HUES48 (cell line): ENCODE results near the gene IRS1.

ENCODE experiments used
- H3K27ac ChIP-seq: one replicate; pipeline ENCODE4 v1.7.0; 2013; ENCODE audit warnings: low read depth, low read length, inconsistent platforms
- H3K27me3 ChIP-seq: 2 replicates; pipeline ENCODE4 v1.6.1; 2013; ENCODE audit warnings: mild to moderate bottlenecking, low read length; ENCODE audit not compliant: control insufficient read depth, insufficient read depth
- H3K36me3 ChIP-seq: 2 replicates; pipeline ENCODE4 v1.6.1; 2013; ENCODE audit warnings: low read length; ENCODE audit not compliant: control insufficient read depth, insufficient read depth
- H3K4me1 ChIP-seq: 2 replicates; pipeline ENCODE4 v1.6.1; 2013; ENCODE audit warnings: mild to moderate bottlenecking, low read length; ENCODE audit not compliant: control insufficient read depth, insufficient read depth
- H3K4me3 ChIP-seq: 2 replicates; pipeline ENCODE4 v1.5.1; 2013; ENCODE audit warnings: mild to moderate bottlenecking, low read depth, low read length
- H3K9ac ChIP-seq: 2 replicates; pipeline ENCODE4 v1.6.1; 2013; ENCODE audit warnings: mild to moderate bottlenecking, low read depth, low read length, moderate library complexity
- H3K9me3 ChIP-seq: 2 replicates; pipeline ENCODE4 v1.6.1; 2013; ENCODE audit warnings: low read length; ENCODE audit not compliant: control insufficient read depth, insufficient read depth

The IRS1 gene

GRCh38 chr2:226790431-226790830 is 9.2 kb downstream of the IRS1 start:
- Histone ChIP-seq H3K9me3 (no peaks in the 10 kb centered on the region), H3K36me3 (peaks cover 14% of the 10 kb centered on the region), H3K9ac (peak overlapping the region; percentile 93), H3K27ac (peak overlapping the region; percentile 91), H3K27me3 (no peaks in the 10 kb centered on the region), H3K4me3 (peak overlapping the region; percentile 71), H3K4me1 (peaks cover 47% of the 10 kb centered on the region)

- Histone ChIP-seq H3K27ac (no peak overlapping the region), H3K27me3 (no peaks in the 10 kb centered on the region), H3K9ac (no peak overlapping the region), H3K4me1 (peaks cover 44% of the 10 kb centered on the region), H3K36me3 (peaks cover 10% of the 10 kb centered on the region), H3K4me3 (no peak overlapping the region), H3K9me3 (no peaks in the 10 kb centered on the region)
Measured at GRCh38 chr2:226790011-226790410, 9.6 kb downstream of the IRS1 start.

- no peak overlapping the region for H3K27ac ChIP-seq
- H3K36me3 ChIP-seq: peaks cover 3% of the 10 kb centered on the region; the same call in 1 of the 2 replicates
- no peaks in the 10 kb centered on the region for H3K27me3 ChIP-seq
- H3K4me3 ChIP-seq: no peak overlapping the region
- no peak overlapping the region for H3K9ac ChIP-seq
- no peaks in the 10 kb centered on the region for H3K9me3 ChIP-seq
- peaks cover 35% of the 10 kb centered on the region for H3K4me1 ChIP-seq
Measured at GRCh38 chr2:226788881-226789490, 10.6 kb downstream of the IRS1 start.

- peaks cover 25% of the 10 kb centered on the region for H3K4me1 ChIP-seq
- no peak overlapping the region for H3K4me3 ChIP-seq
- no peaks in the 10 kb centered on the region for H3K9me3 ChIP-seq
- no peaks in the 10 kb centered on the region for H3K27me3 ChIP-seq
- H3K36me3 ChIP-seq: no peaks in the 10 kb centered on the region
- no peak overlapping the region for H3K9ac ChIP-seq
- H3K27ac ChIP-seq: no peak overlapping the region
Measured at GRCh38 chr2:226788064-226788463, 11.6 kb downstream of the IRS1 start.

- H3K27me3 ChIP-seq: no peaks in the 10 kb centered on the region
- no peak overlapping the region for H3K27ac ChIP-seq
- no peaks in the 10 kb centered on the region for H3K9me3 ChIP-seq
- H3K4me1 ChIP-seq: peaks cover 17% of the 10 kb centered on the region
- no peak overlapping the region for H3K4me3 ChIP-seq
- no peaks in the 10 kb centered on the region for H3K36me3 ChIP-seq
- H3K9ac ChIP-seq: no peak overlapping the region
Measured at GRCh38 chr2:226783885-226784284, 15.7 kb downstream of the IRS1 start.

- Histone ChIP-seq H3K27ac (no peak overlapping the region), H3K36me3 (no peaks in the 10 kb centered on the region), H3K9ac (no peak overlapping the region), H3K27me3 (no peaks in the 10 kb centered on the region), H3K4me1 (peaks cover 25% of the 10 kb centered on the region), H3K9me3 (no peaks in the 10 kb centered on the region), H3K4me3 (no peak overlapping the region)
Measured at GRCh38 chr2:226782092-226782713, 17.4 kb downstream of the IRS1 start.

GRCh38 chr2:226780431-226780830 is 19.2 kb downstream of the IRS1 start:
- Histone ChIP-seq H3K36me3 (no peaks in the 10 kb centered on the region), H3K9me3 (no peaks in the 10 kb centered on the region; the same call in 1 of the 2 replicates), H3K27ac (no peak overlapping the region), H3K4me3 (no peak overlapping the region), H3K9ac (no peak overlapping the region), H3K27me3 (no peaks in the 10 kb centered on the region), H3K4me1 (peaks cover 25% of the 10 kb centered on the region)

GRCh38 chr2:226777611-226778010 is 22.0 kb downstream of the IRS1 start:
- no peak overlapping the region for H3K9ac ChIP-seq
- no peaks in the 10 kb centered on the region for H3K27me3 ChIP-seq
- H3K4me3 ChIP-seq: no peak overlapping the region
- peaks cover 25% of the 10 kb centered on the region for H3K4me1 ChIP-seq
- peaks cover 5% of the 10 kb centered on the region; the same call in 1 of the 2 replicates for H3K36me3 ChIP-seq
- peaks cover 4% of the 10 kb centered on the region; the same call in 1 of the 2 replicates for H3K9me3 ChIP-seq
- H3K27ac ChIP-seq: no peak overlapping the region

- Histone ChIP-seq H3K4me3 (no peak overlapping the region), H3K9ac (no peak overlapping the region), H3K36me3 (peaks cover 5% of the 10 kb centered on the region; the same call in 1 of the 2 replicates), H3K27me3 (no peaks in the 10 kb centered on the region), H3K27ac (no peak overlapping the region), H3K4me1 (peaks cover 13% of the 10 kb centered on the region; the same call in 1 of the 2 replicates), H3K9me3 (peaks cover 4% of the 10 kb centered on the region; the same call in 1 of the 2 replicates)
Measured at GRCh38 chr2:226776104-226776503, 23.5 kb downstream of the IRS1 start.

GRCh38 chr2:226775032-226775509 is 24.5 kb downstream of the IRS1 start:
- Histone ChIP-seq H3K9ac (no peak overlapping the region), H3K4me1 (peaks cover 9% of the 10 kb centered on the region; the same call in 1 of the 2 replicates), H3K27me3 (no peaks in the 10 kb centered on the region), H3K9me3 (peaks cover 4% of the 10 kb centered on the region; the same call in 1 of the 2 replicates), H3K27ac (no peak overlapping the region), H3K36me3 (peaks cover 5% of the 10 kb centered on the region; the same call in 1 of the 2 replicates), H3K4me3 (no peak overlapping the region)

GRCh38 chr2:226773291-226773690 is 26.3 kb downstream of the IRS1 start:
- Histone ChIP-seq H3K27me3 (no peaks in the 10 kb centered on the region), H3K9me3 (peaks cover 4% of the 10 kb centered on the region; the same call in 1 of the 2 replicates), H3K36me3 (peaks cover 5% of the 10 kb centered on the region; the same call in 1 of the 2 replicates), H3K4me1 (peaks cover 5% of the 10 kb centered on the region; the same call in 1 of the 2 replicates), H3K9ac (no peak overlapping the region), H3K4me3 (no peak overlapping the region), H3K27ac (no peak overlapping the region)
